KOPT-K1 (cell line): Measurements from ENCODE around the gene SGF29.
"Not testable (repeated sequence)": the region's sequence is repeated elsewhere in the genome, so short reads cannot be mapped to it uniquely, and the experiment has no call there.

ENCODE experiments used
- H3K27ac ChIP-seq: fragments of 200-600 bp; sonication (generic); 2 replicates; pipeline ENCODE4 v1.5.1; 2016; ENCODE audit warnings: antibody characterized with exemption, mild to moderate bottlenecking, low read depth, low read length; ENCODE audit not compliant: poor library complexity, severe bottlenecking
- H3K36me3 ChIP-seq: fragments of 200-600 bp; sonication (generic); 2 replicates; pipeline ENCODE4 v1.5.1; 2017; ENCODE audit warnings: antibody characterized with exemption, mild to moderate bottlenecking, low read length, moderate library complexity; ENCODE audit not compliant: insufficient read depth
- H3K9me3 ChIP-seq: fragments of 200-600 bp; sonication (generic); 2 replicates; pipeline ENCODE4 v1.5.1; 2017; ENCODE audit warnings: antibody characterized with exemption, low read length, mild to moderate bottlenecking; ENCODE audit not compliant: insufficient read depth, poor library complexity, severe bottlenecking

SGF29 gene

DNA sequence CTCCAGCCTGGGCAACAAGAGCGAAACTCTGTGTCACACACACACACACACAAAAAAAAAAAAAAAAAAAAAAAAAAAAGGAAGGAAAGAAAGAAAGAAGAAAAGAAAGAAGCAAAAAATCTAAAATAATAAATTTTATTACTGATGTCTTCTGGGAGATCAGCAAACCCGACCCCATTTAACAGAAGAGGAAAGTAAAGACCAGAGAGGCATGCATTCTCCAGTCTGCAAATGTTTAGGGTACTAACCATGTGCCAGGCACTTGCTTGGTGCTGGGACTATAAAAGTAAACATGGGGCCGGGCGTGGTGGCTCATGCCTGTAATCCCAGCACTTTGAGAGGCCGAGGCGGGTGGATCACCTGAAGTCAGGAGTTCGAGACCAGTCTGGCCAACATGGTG lies 7.8 kb upstream of the SGF29 start:
- not testable (repeated sequence) for H3K9me3 ChIP-seq, H3K36me3 ChIP-seq, H3K27ac ChIP-seq

DNA sequence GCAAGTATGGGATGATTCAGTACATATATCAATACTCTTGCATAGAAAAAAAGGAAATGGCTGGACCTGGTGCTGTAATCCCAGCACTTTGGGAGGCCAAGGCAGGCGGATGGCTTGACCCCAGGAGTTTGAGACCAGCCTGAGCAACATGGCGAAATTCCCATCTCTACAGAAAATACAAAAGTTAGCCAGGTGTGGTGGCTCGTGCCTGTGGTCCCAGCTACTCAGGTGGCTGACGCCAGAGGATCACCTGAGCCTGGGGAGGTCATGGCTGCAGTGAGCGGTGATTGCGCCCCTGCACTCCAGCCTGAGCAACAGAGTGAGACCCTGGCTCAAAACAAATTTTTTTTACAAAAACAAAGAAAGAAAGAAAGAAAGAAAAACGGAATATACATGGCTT lies 7.1 kb upstream of the SGF29 start:
- H3K27ac ChIP-seq: no peak overlapping the region
- no peaks in the 10 kb centered on the region for H3K36me3 ChIP-seq
- no peaks in the 10 kb centered on the region for H3K9me3 ChIP-seq

DNA sequence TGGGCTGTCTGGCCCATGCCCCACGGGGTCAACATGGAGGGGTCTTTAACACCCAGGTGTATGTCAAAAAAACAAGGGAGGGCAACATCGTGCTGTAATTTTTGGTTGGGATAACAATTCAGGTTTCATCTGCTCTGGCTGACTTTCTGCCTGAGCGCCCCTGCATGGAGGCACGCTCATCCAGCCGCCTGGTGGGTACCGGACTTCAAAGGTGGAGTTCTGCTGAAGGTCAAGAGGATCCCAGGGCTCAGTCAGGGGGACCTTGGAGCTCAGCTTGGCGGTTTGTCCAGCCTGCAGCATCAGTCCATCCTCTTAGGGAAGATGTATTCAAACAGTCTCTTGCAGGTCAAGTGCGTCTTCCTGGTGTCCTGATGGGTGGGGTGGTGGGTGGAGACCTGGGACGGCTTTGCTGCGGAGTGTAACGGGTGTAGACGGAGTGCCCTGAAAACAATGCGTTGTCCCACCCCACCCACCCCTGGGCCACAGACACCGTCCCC lies 5.4 kb upstream of the SGF29 start:
- Histone ChIP-seq H3K9me3 (no peaks in the 10 kb centered on the region), H3K36me3 (no peaks in the 10 kb centered on the region), H3K27ac (no peak overlapping the region)

DNA sequence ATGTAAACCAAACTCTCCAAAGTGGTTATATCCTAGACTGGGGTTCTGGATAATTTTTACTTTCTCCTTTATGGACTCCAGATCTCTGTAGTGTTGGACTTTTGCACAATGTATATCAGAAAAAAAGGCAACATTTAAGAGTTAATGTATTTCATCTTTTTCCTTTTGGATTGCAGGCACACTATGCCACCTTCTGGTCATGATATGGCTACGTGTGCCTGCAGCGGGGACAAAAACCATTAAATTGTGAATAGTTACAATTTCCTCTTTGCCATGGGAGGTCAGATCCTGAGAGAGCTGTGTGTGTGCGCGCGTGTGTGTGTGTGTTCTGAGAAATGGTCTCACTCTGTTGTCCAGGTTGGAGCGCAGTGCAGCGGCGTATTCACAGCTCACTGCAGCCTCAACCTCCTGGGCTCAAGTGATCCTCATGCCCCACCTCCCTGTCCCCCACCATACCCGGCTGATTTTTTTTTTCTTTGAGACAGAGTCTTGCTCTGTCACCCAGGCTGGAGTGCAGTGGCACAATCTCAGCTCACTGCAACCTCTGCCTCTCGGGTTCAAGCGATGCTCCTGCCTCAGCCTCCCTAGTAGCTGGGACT lies 4.3 kb upstream of the SGF29 start:
- Histone ChIP-seq H3K27ac (no peak overlapping the region), H3K36me3 (no peaks in the 10 kb centered on the region), H3K9me3 (no peaks in the 10 kb centered on the region)

DNA sequence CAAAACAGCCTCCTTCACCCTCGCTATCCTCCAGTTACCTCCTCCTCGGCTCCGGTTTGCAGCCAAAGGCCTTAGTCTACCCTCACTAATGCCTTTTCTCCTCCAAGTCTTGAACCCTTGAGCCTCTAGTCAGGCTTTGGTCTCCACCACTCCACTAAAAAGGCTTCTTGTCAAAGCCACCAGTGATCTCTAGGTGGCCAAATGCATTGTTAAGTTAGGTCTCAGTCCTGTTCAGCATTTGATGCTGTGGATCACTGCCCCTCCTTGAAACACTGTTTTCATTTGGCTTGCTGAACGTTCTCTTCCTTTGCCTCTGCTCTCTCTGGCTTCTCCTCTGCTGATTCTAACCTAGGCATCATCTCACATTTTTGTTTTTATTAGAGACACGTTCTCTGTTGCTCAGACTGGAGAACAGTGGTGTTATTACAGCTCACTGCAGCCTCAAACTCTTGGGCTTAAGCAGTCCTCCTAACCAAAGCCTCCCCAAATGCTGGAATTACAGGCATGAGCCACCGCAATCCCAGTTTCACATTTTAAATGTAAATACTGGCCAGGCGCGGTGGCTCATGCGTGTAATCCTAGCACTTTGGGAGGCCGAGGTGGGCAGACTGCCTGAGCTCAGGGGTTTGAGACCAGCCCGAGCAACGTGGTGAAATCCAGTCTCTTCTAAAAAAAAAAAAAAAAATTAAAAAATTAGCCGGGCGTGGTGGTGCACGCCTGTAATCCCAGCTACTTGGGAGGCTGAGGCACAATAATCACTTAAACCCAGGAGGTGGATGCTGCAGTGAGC lies 1.1 kb downstream of the SGF29 start:
- H3K27ac ChIP-seq: peak overlapping the region; percentile 50
- peaks cover 34% of the 10 kb centered on the region for H3K36me3 ChIP-seq
- H3K9me3 ChIP-seq: no peaks in the 10 kb centered on the region

DNA sequence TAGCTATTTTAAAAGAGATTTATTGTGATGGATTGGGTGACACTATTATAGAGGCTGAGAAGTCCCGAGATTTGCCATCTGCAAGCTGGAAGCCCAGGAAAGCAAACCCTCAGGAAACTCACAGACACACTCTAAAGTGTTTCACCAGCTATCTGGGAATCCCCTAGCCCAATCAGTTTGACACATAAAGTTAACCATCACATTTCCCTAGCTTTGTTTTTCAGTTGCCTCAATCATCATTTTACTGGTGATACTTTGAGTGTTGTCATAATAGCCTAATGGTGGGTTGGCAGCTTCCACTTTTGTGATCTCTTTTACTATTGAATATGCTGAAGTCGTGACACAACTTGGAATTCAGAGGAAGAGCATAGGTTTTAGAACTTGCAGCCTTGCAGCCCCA lies 1.8 kb downstream of the SGF29 start:
- H3K27ac ChIP-seq: no peak overlapping the region
- no peaks in the 10 kb centered on the region for H3K9me3 ChIP-seq
- H3K36me3 ChIP-seq: peaks cover 36% of the 10 kb centered on the region

DNA sequence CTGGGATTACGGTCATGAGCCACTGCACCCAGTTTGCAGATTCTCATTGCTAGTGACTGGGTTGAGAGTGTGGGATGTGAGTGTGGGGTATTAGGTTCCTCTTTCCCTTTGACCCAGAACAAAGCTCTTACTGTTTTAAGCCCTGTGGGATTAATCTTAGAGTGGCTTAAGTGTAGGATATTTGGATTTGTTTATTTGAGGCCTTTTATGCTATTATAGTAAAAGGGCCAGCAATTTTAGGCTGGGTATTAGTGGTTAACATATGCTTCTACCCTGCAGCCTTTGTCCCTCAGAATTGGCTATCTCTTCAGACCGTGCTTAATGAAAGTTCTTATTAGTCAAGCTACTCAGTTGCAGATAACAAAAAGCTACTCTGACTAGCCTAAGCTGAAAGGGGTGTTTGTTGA lies 3.2 kb downstream of the SGF29 start:
- peaks cover 36% of the 10 kb centered on the region for H3K36me3 ChIP-seq
- H3K9me3 ChIP-seq: no peaks in the 10 kb centered on the region
- H3K27ac ChIP-seq: no peak overlapping the region

DNA sequence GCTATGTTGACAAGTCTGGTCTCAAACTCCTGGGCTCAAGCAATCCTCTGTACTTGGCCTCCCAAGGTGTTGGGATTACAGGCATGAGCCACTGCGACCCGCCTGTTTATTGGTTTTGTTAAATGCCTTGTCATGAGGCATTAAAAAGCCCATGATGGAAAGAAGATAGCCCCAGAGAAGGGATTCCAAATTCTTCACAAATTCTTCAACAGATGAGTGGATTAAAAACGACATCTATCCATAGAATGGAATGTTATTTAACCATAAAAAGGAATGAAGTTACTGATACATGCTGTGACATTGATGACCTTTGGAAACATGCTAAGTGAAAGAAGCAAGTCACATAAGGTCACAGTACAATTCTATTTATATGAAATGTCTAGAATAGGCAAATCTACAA lies 4.7 kb downstream of the SGF29 start:
- Histone ChIP-seq H3K27ac (no peak overlapping the region), H3K36me3 (peaks cover 36% of the 10 kb centered on the region), H3K9me3 (no peaks in the 10 kb centered on the region)

DNA sequence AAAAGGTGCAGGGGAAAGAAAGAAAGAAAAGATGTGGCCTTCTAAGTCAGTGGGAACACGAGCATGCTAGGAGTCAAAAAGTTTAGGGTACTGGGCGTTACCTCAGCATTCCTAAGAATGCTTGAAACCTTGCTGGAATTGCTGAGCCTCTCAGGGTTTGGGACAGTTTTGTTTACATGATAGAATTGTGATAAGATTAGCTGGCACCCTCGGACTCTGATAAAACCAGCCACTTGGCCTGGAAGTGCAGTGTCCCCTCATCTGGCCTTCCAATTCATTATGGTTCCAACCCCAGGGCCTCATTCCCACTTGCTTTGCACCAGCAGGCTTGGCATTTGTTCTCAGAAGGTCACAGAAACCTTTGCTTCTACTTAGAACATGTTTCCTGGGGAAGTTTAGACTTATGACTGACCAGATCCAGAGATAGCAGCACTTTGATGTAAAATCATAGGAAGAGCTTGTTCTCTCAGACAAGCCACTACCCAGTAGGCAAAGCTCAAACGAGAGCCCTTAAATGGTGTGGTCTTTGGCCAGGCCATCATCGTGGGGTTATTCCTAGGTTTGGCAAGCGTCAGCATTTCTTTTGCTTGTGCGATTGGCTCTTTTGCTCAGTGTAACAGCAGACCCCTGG lies 8.0 kb downstream of the SGF29 start:
- H3K36me3 ChIP-seq: peaks cover 41% of the 10 kb centered on the region
- H3K27ac ChIP-seq: no peak overlapping the region
- H3K9me3 ChIP-seq: peaks cover 6% of the 10 kb centered on the region

DNA sequence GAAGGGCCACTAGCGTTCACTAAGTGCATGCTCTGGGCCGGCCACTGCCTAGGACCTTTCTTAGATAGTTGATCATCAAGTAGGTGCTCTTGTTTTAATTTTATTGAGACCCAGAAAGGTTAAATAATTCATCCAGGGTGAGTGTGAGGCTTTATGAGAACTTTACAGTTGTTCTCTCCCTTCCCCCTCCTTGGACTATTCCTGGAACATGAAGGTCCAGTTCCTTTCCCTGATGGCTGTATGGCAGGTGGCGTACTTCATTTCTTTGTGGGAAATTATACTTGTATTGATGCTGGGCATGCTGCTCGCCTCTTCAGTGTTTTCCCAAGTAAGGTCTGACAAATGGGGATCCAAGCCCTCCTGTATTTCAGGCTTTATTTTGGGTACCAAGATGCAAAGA lies 8.5 kb downstream of the SGF29 start:
- H3K9me3 ChIP-seq: peaks cover 11% of the 10 kb centered on the region
- H3K27ac ChIP-seq: no peak overlapping the region
- H3K36me3 ChIP-seq: peaks cover 37% of the 10 kb centered on the region

DNA sequence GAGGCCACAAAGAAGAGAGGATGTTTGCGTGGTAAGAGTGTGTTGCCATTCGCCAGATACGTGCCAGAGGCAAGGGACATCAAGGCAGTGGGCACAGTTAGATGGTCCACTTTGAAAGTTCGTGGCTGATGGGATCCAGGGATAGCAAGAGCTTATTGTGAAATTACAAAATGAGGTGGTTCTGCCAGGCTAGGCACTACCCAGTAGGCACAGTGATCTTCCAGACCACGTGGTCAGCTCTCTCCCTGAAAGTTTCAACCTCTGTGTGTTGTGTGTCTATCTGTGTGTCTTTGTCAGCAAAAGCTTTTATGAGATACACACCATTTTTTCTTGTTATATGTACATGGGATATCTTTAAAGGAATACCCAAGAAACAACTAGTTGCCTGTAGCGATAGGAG lies 9.5 kb downstream of the SGF29 start:
- H3K9me3 ChIP-seq: peaks cover 15% of the 10 kb centered on the region
- peaks cover 33% of the 10 kb centered on the region for H3K36me3 ChIP-seq
- no peak overlapping the region for H3K27ac ChIP-seq

DNA sequence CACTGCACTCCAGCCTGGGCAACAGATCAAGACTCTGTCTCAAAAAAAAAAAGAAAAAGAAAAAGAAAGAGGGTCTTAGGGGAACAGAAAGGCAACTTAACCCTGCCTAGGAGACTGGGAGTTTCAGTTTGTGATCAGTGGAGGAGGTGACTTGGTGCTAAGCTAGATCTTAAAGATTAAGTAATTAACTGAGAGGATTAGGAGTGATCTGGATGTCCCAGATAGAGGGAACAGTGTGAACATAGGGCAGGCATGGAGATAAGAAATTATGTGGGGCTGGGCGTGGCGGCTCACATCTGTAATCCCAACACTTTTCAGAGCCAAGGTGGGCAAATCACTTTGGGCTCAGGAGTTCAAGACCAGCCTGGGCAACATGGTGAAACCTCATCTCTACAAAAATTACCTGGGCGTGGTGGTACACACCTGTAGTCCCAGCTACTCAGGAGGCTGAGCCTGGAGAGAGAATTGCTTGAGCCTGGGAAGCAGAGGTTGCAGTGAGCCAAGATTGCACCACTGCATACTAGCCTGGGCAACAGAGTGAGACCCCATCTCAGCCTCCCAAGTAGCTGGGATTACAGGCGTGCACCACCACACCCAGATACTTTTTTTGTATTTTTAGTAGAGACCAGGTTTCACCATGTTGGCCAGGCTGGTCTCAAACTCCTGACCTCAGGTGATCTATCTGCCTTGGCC lies 12.7 kb downstream of the SGF29 start:
- not testable (repeated sequence) for H3K27ac ChIP-seq
- H3K9me3 ChIP-seq: peaks cover 15% of the 10 kb centered on the region
- H3K36me3 ChIP-seq: peaks cover 21% of the 10 kb centered on the region; the same call in 1 of the 2 replicates

DNA sequence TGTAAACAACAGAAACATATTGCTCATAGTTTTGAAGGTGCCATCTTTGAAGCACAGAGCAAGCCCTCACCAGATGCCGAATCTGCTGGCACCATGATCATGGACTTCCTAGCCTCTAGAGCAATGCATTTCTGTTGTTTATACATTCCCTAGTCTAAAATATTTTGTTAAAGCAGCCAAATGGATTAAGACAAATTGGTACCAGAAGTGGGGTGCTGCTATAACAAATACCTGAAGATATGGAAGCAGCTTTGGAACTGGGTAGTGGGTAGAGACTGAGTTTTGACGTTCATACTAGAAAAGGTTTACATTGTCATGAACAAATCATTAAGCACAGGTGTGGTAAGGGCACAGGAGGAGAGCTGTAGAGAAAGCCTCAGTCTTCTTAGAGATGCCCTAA lies 13.6 kb downstream of the SGF29 start:
- H3K36me3 ChIP-seq: peaks cover 21% of the 10 kb centered on the region; the same call in 1 of the 2 replicates
- H3K27ac ChIP-seq: no peak overlapping the region
- peaks cover 15% of the 10 kb centered on the region for H3K9me3 ChIP-seq

DNA sequence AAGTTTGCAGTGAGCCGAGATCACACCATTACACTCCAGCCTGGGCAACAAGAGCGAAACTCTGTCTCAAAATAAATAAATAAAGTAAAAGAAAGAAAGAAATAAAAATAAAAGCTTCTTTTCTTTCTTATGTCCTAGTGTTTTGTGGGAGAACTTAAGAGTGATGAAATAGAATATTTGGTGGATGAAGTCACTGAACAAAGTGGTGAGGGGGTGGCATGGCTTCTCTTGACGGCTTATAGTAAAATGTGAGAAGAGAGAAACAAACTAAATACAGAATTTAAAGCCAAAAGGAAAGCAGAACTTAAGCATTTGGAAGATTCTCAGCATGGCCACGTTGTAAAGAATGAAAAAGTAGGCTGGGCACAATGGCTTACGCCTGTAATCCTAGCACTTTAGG lies 15.3 kb downstream of the SGF29 start:
- peaks cover 27% of the 10 kb centered on the region; the same call in 1 of the 2 replicates for H3K36me3 ChIP-seq
- H3K9me3 ChIP-seq: peaks cover 15% of the 10 kb centered on the region

More for the DNA sequence above, 15.3 kb downstream of the SGF29 start:
- no peak overlapping the region for H3K27ac ChIP-seq
